Liver (tissue), 9 donors: Measurements from ENCODE around the gene PROZ. TPM values are rescaled to one million over a fixed set of nuclear protein-coding genes. Genes with fewer than 3 reads are reported as not detected.

Source experiments
- DNase-seq: peaks from one replicate; pipeline ENCODE4 v3.0.0-alpha.2; 2017; ENCODE audit warnings: low spot score
- H3K27ac ChIP-seq, 2 donors: one replicate each; pipeline ENCODE4 v1.7.0; 2013; ENCODE audit warnings: inconsistent platforms in 2 of 2, low read length in 2 of 2, control low read depth in 1 of 2, low read depth in 1 of 2, mild to moderate bottlenecking in 1 of 2
- H3K27me3 ChIP-seq, 4 donors: one replicate each; pipeline versions ENCODE4 v1.6.1 to v1.7.0; 2013; ENCODE audit warnings: low read length in 3 of 4, inconsistent platforms in 1 of 4, mild to moderate bottlenecking in 1 of 4, moderate library complexity in 1 of 4; ENCODE audit not compliant: control insufficient read depth in 4 of 4, insufficient read depth in 4 of 4
- H3K36me3 ChIP-seq, 4 donors: one replicate each; pipeline versions ENCODE4 v1.6.1 to v1.7.0; 2013; ENCODE audit warnings: low read length in 3 of 4, mild to moderate bottlenecking in 3 of 4, low read depth in 1 of 4, moderate library complexity in 1 of 4; ENCODE audit not compliant: control insufficient read depth in 4 of 4, insufficient read depth in 3 of 4
- H3K4me1 ChIP-seq, 4 donors: one replicate each; pipeline versions ENCODE4 v1.6.1 to v1.7.0; 2013; ENCODE audit warnings: low read length in 3 of 4, mild to moderate bottlenecking in 3 of 4, moderate library complexity in 1 of 4; ENCODE audit not compliant: control insufficient read depth in 4 of 4, insufficient read depth in 4 of 4
- H3K4me3 ChIP-seq, 3 donors: one replicate each; pipeline versions ENCODE4 v1.6.1 to v1.7.0; 2013; ENCODE audit warnings: low read length in 3 of 3, control low read depth in 1 of 3, low read depth in 1 of 3, mild to moderate bottlenecking in 1 of 3
- H3K9ac ChIP-seq, 2 donors: one replicate each; pipeline ENCODE4 v1.7.0; 2013; ENCODE audit warnings: low read length in 2 of 2, mild to moderate bottlenecking in 2 of 2, moderate library complexity in 2 of 2, control low read depth in 1 of 2, low read depth in 1 of 2
- H3K9me3 ChIP-seq, 4 donors: one replicate each; pipeline versions ENCODE4 v1.6.1 to v1.7.0; 2013; ENCODE audit warnings: low read length in 3 of 4; ENCODE audit not compliant: control insufficient read depth in 4 of 4
- ATF3 ChIP-seq: IDR thresholded peaks from 2 replicates; pipeline ENCODE4 v1.6.1; 2016; ENCODE audit warnings: antibody characterized with exemption
- CTCF ChIP-seq: fragments of 150-350 bp; IDR thresholded peaks from 2 replicates; pipeline ENCODE4 v1.5.1; 2017; ENCODE audit warnings: improper control_type of control experiment, low read depth, low read length; ENCODE audit not compliant: missing input control
- EGR1 ChIP-seq, 2 donors: IDR thresholded peaks; 2 replicates each; pipeline ENCODE4 v1.6.1; 2016 to 2018; ENCODE audit warnings: antibody characterized with exemption in 2 of 2, low read depth in 2 of 2
- FOXA1 ChIP-seq: IDR thresholded peaks from 2 replicates; pipeline ENCODE4 v1.6.1; 2016; ENCODE audit warnings: antibody characterized with exemption
- FOXA2 ChIP-seq: IDR thresholded peaks from 2 replicates; pipeline ENCODE4 v1.6.1; 2016; ENCODE audit warnings: antibody characterized with exemption
- GABPA ChIP-seq, 2 donors: IDR thresholded peaks in 1 of 2; conservative IDR thresholded peaks in 1 of 2; 2 replicates each; pipeline ENCODE4 v1.6.1; 2016; ENCODE audit warnings: antibody characterized with exemption in 2 of 2, mild to moderate bottlenecking in 1 of 2, moderate library complexity in 1 of 2
- HNF4A ChIP-seq, 2 donors: conservative IDR thresholded peaks; 2 replicates each; pipeline ENCODE4 v1.6.1; 2016; ENCODE audit warnings: antibody characterized with exemption in 2 of 2, mild to moderate bottlenecking in 2 of 2
- HNF4G ChIP-seq: IDR thresholded peaks from 2 replicates; pipeline ENCODE4 v1.6.1; 2016; ENCODE audit warnings: antibody characterized with exemption
- JUND ChIP-seq, 2 donors: IDR thresholded peaks; 2 replicates each; pipeline ENCODE4 v1.6.1; 2016; ENCODE audit warnings: antibody characterized with exemption in 2 of 2
- MAX ChIP-seq: IDR thresholded peaks from 2 replicates; pipeline ENCODE4 v1.6.1; 2016; ENCODE audit warnings: antibody characterized with exemption
- NR2F2 ChIP-seq: IDR thresholded peaks from 2 replicates; pipeline ENCODE4 v1.6.1; 2016; ENCODE audit warnings: antibody characterized with exemption
- RAD21 ChIP-seq, 2 donors: IDR thresholded peaks; 2 replicates each; pipeline ENCODE4 v1.6.1; 2016; ENCODE audit warnings: antibody characterized with exemption in 2 of 2, mild to moderate bottlenecking in 2 of 2
- RXRA ChIP-seq, 2 donors: IDR thresholded peaks; 2 replicates each; pipeline ENCODE4 v1.6.1; 2017 to 2018; ENCODE audit warnings: antibody characterized with exemption in 2 of 2, mild to moderate bottlenecking in 1 of 2
- SP1 ChIP-seq: IDR thresholded peaks from 2 replicates; pipeline ENCODE4 v1.6.1; 2018; ENCODE audit warnings: antibody characterized with exemption, mild to moderate bottlenecking
- TAF1 ChIP-seq: conservative IDR thresholded peaks from 2 replicates; pipeline ENCODE4 v1.6.1; 2016; ENCODE audit warnings: antibody characterized with exemption, mild to moderate bottlenecking
- YY1 ChIP-seq: IDR thresholded peaks from 2 replicates; pipeline ENCODE4 v1.6.1; 2016; ENCODE audit warnings: antibody characterized with exemption, mild to moderate bottlenecking
- WGBS: extraction: QIAGEN DNeasy Blood & Tissue Kit; methylation state at CpG from one replicate; pipeline ENCODE4 v1.1.7; 2013; 5-methylcytosine and 5-hydroxymethylcytosine counted together
- polyA plus RNA-seq, 2 donors: library from polyadenylated mRNA; stranded (reverse) in 1 of 2; unstranded in 1 of 2; fragments of 200-250 nt in 1 of 2; fragments of >200 nt in 1 of 2; fragmentation: Nextera tagmentation in 1 of 2; extraction: Ambion mirVana in 1 of 2; gene quantifications; one replicate each; pipeline versions ENCODE4 v1.2.1 to v1.2.3, GENCODE V29; 2013 to 2015
- total RNA-seq, 2 donors: library from RNA; depleted of rRNA; stranded (reverse); fragments of >200 nt; gene quantifications; one replicate each; pipeline ENCODE4 v1.2.3, GENCODE V29; 2014
- TF ChIP-seq, protein P1 (sequence below): IDR thresholded peaks from 2 replicates; pipeline ENCODE4 v1.6.1; 2016; ENCODE audit warnings: antibody characterized with exemption
- TF ChIP-seq, protein P2 (sequence below): IDR thresholded peaks from 2 replicates; pipeline ENCODE4 v1.6.1; 2016; ENCODE audit warnings: antibody characterized with exemption, mild to moderate bottlenecking
- donor health status: healthy.
- donor health status: healthy.
- donor health status: healthy.
- donor health status: healthy.
- donor health status: healthy.

PROZ gene
- total and polyA plus RNA-seq, 4 donors: 10.6 to 40.7 (median 30.3) TPM

GRCh38 chr13:113170511-113170910 is 12.1 kb downstream of the PROZ start:
- 80% methylated on average over 5 of the region's 5 CpGs for WGBS
- H3K9ac ChIP-seq: no peak overlapping the region
- no peak overlapping the region for H3K27ac ChIP-seq

More at GRCh38 chr13:113170511-113170910, 12.1 kb downstream of the PROZ start:
- TF ChIP-seq MAX: no peak
- TF ChIP-seq GABPA (IDR thresholded peaks at IDR 0.05 in 1 of 2, conservative IDR thresholded peaks at IDR 0.05 in 1 of 2): no peak
- TF ChIP-seq TAF1: no peak
- TF ChIP-seq RXRA (IDR thresholded peaks at IDR 0.05): no peak
- TF ChIP-seq RAD21 (IDR thresholded peaks at IDR 0.05): no peak
- TF ChIP-seq, protein P1, sequence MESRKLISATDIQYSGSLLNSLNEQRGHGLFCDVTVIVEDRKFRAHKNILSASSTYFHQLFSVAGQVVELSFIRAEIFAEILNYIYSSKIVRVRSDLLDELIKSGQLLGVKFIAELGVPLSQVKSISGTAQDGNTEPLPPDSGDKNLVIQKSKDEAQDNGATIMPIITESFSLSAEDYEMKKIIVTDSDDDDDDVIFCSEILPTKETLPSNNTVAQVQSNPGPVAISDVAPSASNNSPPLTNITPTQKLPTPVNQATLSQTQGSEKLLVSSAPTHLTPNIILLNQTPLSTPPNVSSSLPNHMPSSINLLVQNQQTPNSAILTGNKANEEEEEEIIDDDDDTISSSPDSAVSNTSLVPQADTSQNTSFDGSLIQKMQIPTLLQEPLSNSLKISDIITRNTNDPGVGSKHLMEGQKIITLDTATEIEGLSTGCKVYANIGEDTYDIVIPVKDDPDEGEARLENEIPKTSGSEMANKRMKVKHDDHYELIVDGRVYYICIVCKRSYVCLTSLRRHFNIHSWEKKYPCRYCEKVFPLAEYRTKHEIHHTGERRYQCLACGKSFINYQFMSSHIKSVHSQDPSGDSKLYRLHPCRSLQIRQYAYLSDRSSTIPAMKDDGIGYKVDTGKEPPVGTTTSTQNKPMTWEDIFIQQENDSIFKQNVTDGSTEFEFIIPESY: no peak
- no peak for TF ChIP-seq FOXA2
- TF ChIP-seq NR2F2: no peak
- TF ChIP-seq SP1: no peak
- TF ChIP-seq FOXA1: no peak
- no peak for TF ChIP-seq HNF4A (conservative IDR thresholded peaks at IDR 0.05)
- TF ChIP-seq YY1: no peak
- TF ChIP-seq, protein P2, sequence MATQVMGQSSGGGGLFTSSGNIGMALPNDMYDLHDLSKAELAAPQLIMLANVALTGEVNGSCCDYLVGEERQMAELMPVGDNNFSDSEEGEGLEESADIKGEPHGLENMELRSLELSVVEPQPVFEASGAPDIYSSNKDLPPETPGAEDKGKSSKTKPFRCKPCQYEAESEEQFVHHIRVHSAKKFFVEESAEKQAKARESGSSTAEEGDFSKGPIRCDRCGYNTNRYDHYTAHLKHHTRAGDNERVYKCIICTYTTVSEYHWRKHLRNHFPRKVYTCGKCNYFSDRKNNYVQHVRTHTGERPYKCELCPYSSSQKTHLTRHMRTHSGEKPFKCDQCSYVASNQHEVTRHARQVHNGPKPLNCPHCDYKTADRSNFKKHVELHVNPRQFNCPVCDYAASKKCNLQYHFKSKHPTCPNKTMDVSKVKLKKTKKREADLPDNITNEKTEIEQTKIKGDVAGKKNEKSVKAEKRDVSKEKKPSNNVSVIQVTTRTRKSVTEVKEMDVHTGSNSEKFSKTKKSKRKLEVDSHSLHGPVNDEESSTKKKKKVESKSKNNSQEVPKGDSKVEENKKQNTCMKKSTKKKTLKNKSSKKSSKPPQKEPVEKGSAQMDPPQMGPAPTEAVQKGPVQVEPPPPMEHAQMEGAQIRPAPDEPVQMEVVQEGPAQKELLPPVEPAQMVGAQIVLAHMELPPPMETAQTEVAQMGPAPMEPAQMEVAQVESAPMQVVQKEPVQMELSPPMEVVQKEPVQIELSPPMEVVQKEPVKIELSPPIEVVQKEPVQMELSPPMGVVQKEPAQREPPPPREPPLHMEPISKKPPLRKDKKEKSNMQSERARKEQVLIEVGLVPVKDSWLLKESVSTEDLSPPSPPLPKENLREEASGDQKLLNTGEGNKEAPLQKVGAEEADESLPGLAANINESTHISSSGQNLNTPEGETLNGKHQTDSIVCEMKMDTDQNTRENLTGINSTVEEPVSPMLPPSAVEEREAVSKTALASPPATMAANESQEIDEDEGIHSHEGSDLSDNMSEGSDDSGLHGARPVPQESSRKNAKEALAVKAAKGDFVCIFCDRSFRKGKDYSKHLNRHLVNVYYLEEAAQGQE: no peak
- no peak for TF ChIP-seq EGR1 (IDR thresholded peaks at IDR 0.05; ENCODE audit: low read depth in 2 of 2)
- no peak for TF ChIP-seq JUND (IDR thresholded peaks at IDR 0.05)
- no peak for TF ChIP-seq CTCF
- no peak for TF ChIP-seq ATF3
- no peak for TF ChIP-seq HNF4G
- Histone ChIP-seq H3K4me1 (peaks cover 0 to 6% (median 3%) of the 10 kb centered on the region in 4 donors), H3K9me3 (no peaks in the 10 kb centered on the region), H3K36me3 (peaks cover 9 to 52% (median 25%) of the 10 kb centered on the region in 4 donors), H3K27me3 (no peaks in the 10 kb centered on the region), H3K4me3 (no peak overlapping the region)
- no peak for DNase-seq
